Nephron progenitor cell (in vitro differentiated cells): Measurements from ENCODE around the gene CHCHD2.
A peak's percentile ranks its signal among the peaks of the same experiment; 100 is the strongest.
"Not testable (repeated sequence)": the region's sequence is repeated elsewhere in the genome, so short reads cannot be mapped to it uniquely, and the experiment has no call there.

ENCODE experiments used
- DNase-seq: peaks from one replicate; pipeline ENCODE4 v3.0.0; 2021
- H3K27ac Mint-ChIP-seq: 2 replicates; pipeline ENCODE4 v1.8.0; 2021; ENCODE audit warnings: mild to moderate bottlenecking, moderate library complexity, mixed read lengths
- H3K27me3 Mint-ChIP-seq: 2 replicates; pipeline ENCODE4 v1.8.0; 2021; ENCODE audit warnings: mild to moderate bottlenecking, low read depth, mixed read lengths; ENCODE audit not compliant: poor library complexity
- H3K36me3 Mint-ChIP-seq: 2 replicates; pipeline ENCODE4 v1.8.0; 2021; ENCODE audit warnings: low read depth, mixed read lengths
- H3K4me1 Mint-ChIP-seq: 2 replicates; pipeline ENCODE4 v1.8.0; 2021; ENCODE audit warnings: mixed read lengths
- H3K4me3 Mint-ChIP-seq: 2 replicates; pipeline ENCODE4 v1.8.0; 2021; ENCODE audit warnings: mild to moderate bottlenecking, moderate library complexity, mixed read lengths
- H3K9me3 Mint-ChIP-seq: 2 replicates; pipeline ENCODE4 v1.8.0; 2021; ENCODE audit warnings: mild to moderate bottlenecking, moderate library complexity, mixed read lengths
- TF ChIP-seq, protein P1 (sequence below): fragments of 200-600 bp; sonication (generic); IDR thresholded peaks from 2 replicates; pipeline ENCODE4 v1.5.0; 2021; ENCODE audit warnings: antibody characterized with exemption

CHCHD2 gene

DNA sequence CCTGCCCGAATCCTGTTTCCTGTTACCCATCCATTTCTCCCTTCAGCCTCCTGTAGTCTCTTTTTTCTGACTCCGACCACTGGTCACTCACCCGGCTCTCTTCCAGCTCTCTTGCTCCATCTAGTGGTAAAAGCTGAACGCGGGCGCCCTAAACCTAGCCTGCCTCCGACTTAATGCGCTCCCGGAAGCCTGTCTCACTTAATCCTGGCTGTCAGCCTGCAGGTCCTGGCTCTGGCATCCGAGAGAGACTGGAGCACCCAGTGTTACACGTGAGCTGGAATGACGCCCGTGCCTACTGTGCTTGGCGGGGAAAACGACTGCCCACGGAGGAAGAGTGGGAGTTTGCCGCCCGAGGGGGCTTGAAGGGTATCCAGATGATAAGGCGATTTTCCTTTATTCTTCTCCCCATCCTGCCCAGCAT lies 31.9 kb downstream of the CHCHD2 start:
- Mint-ChIP-seq H3K4me1 (peaks cover 6% of the 10 kb centered on the region), H3K27ac (peak overlapping the region; percentile 52), H3K36me3 (peaks cover 45% of the 10 kb centered on the region), H3K4me3 (no peak overlapping the region), H3K27me3 (no peaks in the 10 kb centered on the region), H3K9me3 (no peaks in the 10 kb centered on the region)
- TF ChIP-seq, protein P1, sequence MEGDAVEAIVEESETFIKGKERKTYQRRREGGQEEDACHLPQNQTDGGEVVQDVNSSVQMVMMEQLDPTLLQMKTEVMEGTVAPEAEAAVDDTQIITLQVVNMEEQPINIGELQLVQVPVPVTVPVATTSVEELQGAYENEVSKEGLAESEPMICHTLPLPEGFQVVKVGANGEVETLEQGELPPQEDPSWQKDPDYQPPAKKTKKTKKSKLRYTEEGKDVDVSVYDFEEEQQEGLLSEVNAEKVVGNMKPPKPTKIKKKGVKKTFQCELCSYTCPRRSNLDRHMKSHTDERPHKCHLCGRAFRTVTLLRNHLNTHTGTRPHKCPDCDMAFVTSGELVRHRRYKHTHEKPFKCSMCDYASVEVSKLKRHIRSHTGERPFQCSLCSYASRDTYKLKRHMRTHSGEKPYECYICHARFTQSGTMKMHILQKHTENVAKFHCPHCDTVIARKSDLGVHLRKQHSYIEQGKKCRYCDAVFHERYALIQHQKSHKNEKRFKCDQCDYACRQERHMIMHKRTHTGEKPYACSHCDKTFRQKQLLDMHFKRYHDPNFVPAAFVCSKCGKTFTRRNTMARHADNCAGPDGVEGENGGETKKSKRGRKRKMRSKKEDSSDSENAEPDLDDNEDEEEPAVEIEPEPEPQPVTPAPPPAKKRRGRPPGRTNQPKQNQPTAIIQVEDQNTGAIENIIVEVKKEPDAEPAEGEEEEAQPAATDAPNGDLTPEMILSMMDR: peak; percentile 82
- peak; percentile 83 for DNase-seq

DNA sequence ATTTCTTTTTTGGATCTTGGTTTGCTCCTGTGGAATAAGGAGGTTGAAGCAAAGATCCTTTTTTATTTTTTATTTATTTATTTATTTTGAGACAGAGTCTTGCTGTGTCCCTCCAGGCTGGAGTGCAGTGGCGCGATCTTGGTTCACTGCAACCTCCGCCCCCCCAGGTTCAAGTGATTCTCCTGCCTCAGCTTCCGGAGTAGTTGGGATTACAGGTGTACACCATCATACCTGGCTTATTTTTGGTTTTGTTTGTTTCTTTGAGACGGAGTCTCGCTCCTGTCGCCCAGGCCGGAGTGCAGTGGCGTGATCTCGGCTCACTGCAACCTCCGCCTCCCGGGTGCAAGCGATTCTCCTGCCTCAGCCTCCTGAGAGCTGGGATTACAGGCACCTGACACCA lies 39.9 kb downstream of the CHCHD2 start:
- H3K9me3 Mint-ChIP-seq, H3K27ac Mint-ChIP-seq, H3K27me3 Mint-ChIP-seq, H3K4me3 Mint-ChIP-seq, DNase-seq: not testable (repeated sequence)
- Mint-ChIP-seq H3K4me1 (peaks cover 23% of the 10 kb centered on the region), H3K36me3 (peaks cover 50% of the 10 kb centered on the region)

- H3K27ac Mint-ChIP-seq: peak within 1 kb of the TSS; percentile 97
- peaks cover 3% of the 10 kb centered on the region for H3K9me3 Mint-ChIP-seq
- H3K36me3 Mint-ChIP-seq: peaks cover 52% of the 10 kb centered on the region
These were observed 42.2 kb downstream of the CHCHD2 start, which contains the start of gene SUMF2 for GRCh38 chr7:56063882-56064625. SUMF2 (plus strand) TSS chr7:56064286; CDS start chr7:56064312, 26 bp downstream.

DNA sequence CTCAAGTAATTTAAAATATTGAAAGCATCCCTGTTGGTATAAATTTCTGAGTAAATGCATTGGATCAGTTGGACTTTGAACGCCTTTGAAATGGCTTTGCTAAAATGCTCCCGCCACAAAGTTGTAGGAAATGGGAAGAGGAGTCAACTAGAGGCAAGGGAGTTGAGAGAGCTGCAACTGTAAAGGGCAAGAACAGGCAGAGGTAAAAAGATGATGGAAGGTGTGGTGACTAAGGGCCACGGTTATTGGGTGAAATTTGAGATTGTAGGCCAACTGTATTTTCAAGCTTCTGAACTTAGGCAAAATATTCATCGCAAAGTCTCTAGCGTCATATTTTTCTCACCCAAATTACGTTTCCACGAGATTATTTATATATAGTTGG lies 42.8 kb downstream of the CHCHD2 start:
- Mint-ChIP-seq H3K4me3 (peak overlapping the region; percentile 91), H3K4me1 (peaks cover 23% of the 10 kb centered on the region), H3K27me3 (no peaks in the 10 kb centered on the region), H3K27ac (peak overlapping the region; percentile 97), H3K9me3 (peaks cover 3% of the 10 kb centered on the region), H3K36me3 (peaks cover 52% of the 10 kb centered on the region)
- TF ChIP-seq, protein P1: no peak
- DNase-seq: no peak

More at GRCh38 chr7:56063882-56064625, 42.2 kb downstream of the CHCHD2 start, which contains the start of gene SUMF2:
- Mint-ChIP-seq H3K4me1 (peaks cover 23% of the 10 kb centered on the region), H3K27me3 (no peaks in the 10 kb centered on the region), H3K4me3 (peak within 1 kb of the TSS; percentile 91)
- DNase-seq: peak; percentile 95
- TF ChIP-seq, protein P1: peak; percentile 9

DNA sequence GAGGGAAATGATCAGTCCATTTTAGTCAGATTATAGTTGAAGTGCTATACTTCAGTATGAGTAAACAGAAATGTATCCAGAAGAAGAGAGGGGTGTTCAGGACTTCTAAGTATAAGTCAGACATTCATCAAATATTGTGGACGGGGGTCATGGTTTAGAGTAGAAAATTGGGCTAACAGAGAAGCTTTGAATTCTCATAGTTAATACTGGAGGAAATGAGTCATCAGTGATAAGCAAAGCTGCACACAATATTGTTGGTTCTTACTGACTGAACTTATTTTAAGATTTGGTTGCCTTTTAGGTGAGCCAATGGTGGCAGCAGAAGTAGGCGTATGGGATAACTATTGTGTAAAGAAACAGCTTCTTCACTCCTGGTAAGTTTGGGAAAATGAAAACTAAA lies 43.9 kb downstream of the CHCHD2 start:
- peaks cover 23% of the 10 kb centered on the region for H3K4me1 Mint-ChIP-seq
- DNase-seq: no peak
- TF ChIP-seq, protein P1: no peak
- H3K36me3 Mint-ChIP-seq: peaks cover 58% of the 10 kb centered on the region
- H3K9me3 Mint-ChIP-seq: peaks cover 3% of the 10 kb centered on the region
- no peaks in the 10 kb centered on the region for H3K27me3 Mint-ChIP-seq
- peak overlapping the region; percentile 8 for H3K4me3 Mint-ChIP-seq
- peak overlapping the region; percentile 88 for H3K27ac Mint-ChIP-seq

DNA sequence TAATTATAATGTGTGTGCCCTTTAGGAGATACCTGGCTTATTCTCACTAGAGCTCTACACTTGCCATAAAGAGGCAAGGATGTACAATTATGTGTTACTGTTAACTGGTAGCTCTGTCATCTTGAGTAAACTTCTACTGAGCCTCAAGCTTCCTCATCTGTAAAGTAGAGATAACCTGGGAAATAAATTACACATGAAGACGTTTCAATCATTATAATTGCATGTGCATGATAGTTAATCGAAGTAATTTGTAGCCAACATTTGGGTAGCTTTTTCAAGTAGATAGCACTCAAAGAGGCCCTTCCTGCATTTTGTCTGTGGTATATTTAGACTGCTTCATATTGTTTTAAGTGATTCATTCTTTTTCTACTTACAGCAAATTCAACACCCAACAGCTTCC lies 52.3 kb downstream of the CHCHD2 start:
- Mint-ChIP-seq H3K27me3 (no peaks in the 10 kb centered on the region), H3K4me1 (peaks cover 40% of the 10 kb centered on the region), H3K36me3 (peaks cover 53% of the 10 kb centered on the region), H3K4me3 (peak overlapping the region; percentile 74), H3K27ac (no peak overlapping the region), H3K9me3 (no peaks in the 10 kb centered on the region)
- TF ChIP-seq, protein P1: no peak
- DNase-seq: no peak
